K562 (cell line): ENCODE results near the gene TMTC2. TPM values are rescaled to one million over a fixed set of nuclear protein-coding genes. Genes with fewer than 3 reads are reported as not detected.
A peak's percentile ranks its signal among the peaks of the same experiment; 100 is the strongest.

Source experiments
- ATAC-seq: fragments of 200-7000 bp; cut with Tn5 transposase; 3 replicates; pipeline ENCODE4 v1.9.1; 2020; ENCODE audit warnings: moderate library complexity
- BruUV-seq: library from RNA; stranded (reverse); fragments of 400-500 nt; replicated peaks from 2 replicates; lab custom pipeline; 2021; lab: Mats Ljungman, UMichigan
- CTCF ChIA-PET: fragments of 300-600 bp; formaldehyde crosslinking; extraction: SDS; loops from one replicate; lab custom pipeline; 2021; ENCODE audit warnings: low intra/inter-chr PET ratio; lab: Yijun Ruan, JAX
- POLR2A ChIA-PET: fragments of 300-600, 350-650 bp; sonication (Branson Sonifier 250); formaldehyde crosslinking; extraction: SDS; loops from one replicate; lab custom pipeline; 2021; ENCODE audit warnings: antibody characterized with exemption, inconsistent platforms; lab: Yijun Ruan, JAX
- DNase-seq, 4 experiments: peaks; one replicate each; pipeline versions ENCODE4 v3.0.0 to v3.0.0-alpha.2; 2011 to 2018; ENCODE audit warnings: low spot score in 3 of 4, mixed read lengths in 3 of 4; ENCODE audit errors: extremely low read depth in 1 of 4
- FAIRE-seq: peaks from 2 replicates; lab custom pipeline; 2011; peaks lifted over from hg19 to GRCh38; lab: Jason Lieb, UNC
- H2AFZ ChIP-seq: 2 replicates; pipeline ENCODE4 v1.6.0; 2011; ENCODE audit warnings: low read depth, low read length, control low read depth, inconsistent platforms
- H3K27ac ChIP-seq: fragments of 200-600 bp; 3 replicates; pipeline ENCODE4 v1.8.0; 2011; ENCODE audit warnings: low read depth, mild to moderate bottlenecking, control low read depth, inconsistent platforms, low read length, moderate library complexity, mixed read lengths; ENCODE audit errors: extremely low read depth
- H3K27me3 ChIP-seq, 2 experiments: fragments of 300-600 bp in 1 of 2; 2 replicates in 1 of 2; 3 replicates in 1 of 2; pipeline versions ENCODE4 v1.6.0 to v1.8.0; 2011; ENCODE audit warnings: inconsistent platforms in 2 of 2, low read length in 2 of 2, mild to moderate bottlenecking in 1 of 2, mixed read lengths in 1 of 2, moderate library complexity in 1 of 2; ENCODE audit not compliant: control insufficient read depth in 2 of 2, insufficient read depth in 2 of 2
- H3K36me3 ChIP-seq: fragments of 300-600 bp; 3 replicates; pipeline ENCODE4 v1.8.0; 2011; ENCODE audit warnings: mild to moderate bottlenecking, low read length, inconsistent platforms; ENCODE audit not compliant: control insufficient read depth, insufficient read depth
- H3K4me1 ChIP-seq, 2 experiments: fragments of 200-600 bp in 1 of 2; replicated peaks in 1 of 2; 2 replicates in 1 of 2; 3 replicates in 1 of 2; pipeline versions ENCODE4 v1.5.1 to v1.8.0; 2011; ENCODE audit warnings: inconsistent platforms in 2 of 2, low read length in 2 of 2, mild to moderate bottlenecking in 1 of 2, mixed read lengths in 1 of 2, moderate library complexity in 1 of 2; ENCODE audit not compliant: control insufficient read depth in 2 of 2, insufficient read depth in 2 of 2
- H3K4me2 ChIP-seq: 2 replicates; pipeline ENCODE4 v1.6.1; 2011; ENCODE audit warnings: low read length, control low read depth, inconsistent platforms, mixed read lengths; ENCODE audit not compliant: insufficient read depth
- H3K4me3 ChIP-seq: fragments of 200-600 bp; sonication (generic), shearing (Covaris generic); 2 replicates; pipeline ENCODE4 v1.5.1; 2016; ENCODE audit warnings: control low read depth, inconsistent platforms
- H3K79me2 ChIP-seq: fragments of 200-600 bp; 3 replicates; pipeline ENCODE4 v1.8.0; 2011; ENCODE audit warnings: low read length, inconsistent platforms; ENCODE audit not compliant: control insufficient read depth, insufficient read depth
- H3K9ac ChIP-seq, 2 experiments: 2 replicates each; pipeline versions ENCODE4 v1.6.0 to v1.6.1; 2011; ENCODE audit warnings: low read depth in 2 of 2, low read length in 2 of 2, control low read depth in 1 of 2, inconsistent platforms in 1 of 2, mild to moderate bottlenecking in 1 of 2, mixed read lengths in 1 of 2; ENCODE audit not compliant: insufficient read depth in 1 of 2
- H3K9me1 ChIP-seq: one replicate; pipeline ENCODE4 v1.6.0; 2011; ENCODE audit warnings: inconsistent platforms, mild to moderate bottlenecking, low read length, moderate library complexity; ENCODE audit not compliant: control insufficient read depth, insufficient read depth
- H3K9me3 ChIP-seq: replicated peaks from 2 replicates; pipeline ENCODE4 v1.5.1; 2011; ENCODE audit warnings: low read depth, low read length, inconsistent platforms; ENCODE audit not compliant: control insufficient read depth, insufficient read depth
- H4K20me1 ChIP-seq: replicated peaks from 2 replicates; pipeline ENCODE4 v1.6.1; 2011; ENCODE audit warnings: low read length, inconsistent platforms, mixed read lengths; ENCODE audit not compliant: control insufficient read depth, insufficient read depth
- CEBPG ChIP-seq, 3 experiments: fragments of 200-800 bp in 1 of 3; sonication (Bioruptor generic) in 1 of 3; sonication (generic) in 1 of 3; formaldehyde crosslinking in 1 of 3; IDR thresholded peaks in 2 of 3; conservative IDR thresholded peaks in 1 of 3; 2 replicates each; pipeline versions ENCODE4 v1.6.1 to v1.8.0; 2016 to 2022; ENCODE audit warnings: missing compliant biosample characterization in 2 of 3, missing genetic modification characterization in 2 of 3, mild to moderate bottlenecking in 1 of 3, missing genetic modification reagents in 1 of 3
- CHD1 ChIP-seq: fragments of 200-600 bp; sonication (generic); IDR thresholded peaks from one replicate; pipeline ENCODE4 v1.6.1; 2012; ENCODE audit warnings: mild to moderate bottlenecking, moderate library complexity, low read length, inconsistent platforms
- CREBBP ChIP-seq: IDR thresholded peaks from one replicate; pipeline ENCODE4 v1.6.1; 2012; ENCODE audit warnings: low read depth, mild to moderate bottlenecking, control low read depth, inconsistent platforms, low read length
- CXXC5 ChIP-seq: fragments of 250-450 bp; sonication (Bioruptor Pico); IDR thresholded peaks from 2 replicates; pipeline ENCODE4 v1.8.0; 2022; ENCODE audit warnings: inconsistent platforms, mild to moderate bottlenecking, moderate library complexity
- HLTF ChIP-seq: fragments of 450-650 bp; IDR thresholded peaks from 2 replicates; pipeline ENCODE4 v1.6.1; 2016
- MCM7 ChIP-seq, 2 experiments: fragments of 450-650 bp; IDR thresholded peaks; 2 replicates each; pipeline ENCODE4 v1.6.1; 2016 to 2018
- NFIX ChIP-seq: fragments of 250-450 bp; sonication (Bioruptor Pico); IDR thresholded peaks from 2 replicates; pipeline ENCODE4 v1.4.0; 2020; ENCODE audit warnings: low read depth, mild to moderate bottlenecking, moderate library complexity
- NUFIP1 ChIP-seq: fragments of 450-650 bp; IDR thresholded peaks from 2 replicates; pipeline ENCODE4 v1.6.1; 2018; ENCODE audit not compliant: partially characterized antibody
- PRPF4 ChIP-seq: fragments of 200-400 bp; formaldehyde crosslinking; IDR thresholded peaks from one replicate; pipeline ENCODE4 v1.6.1; 2017; ENCODE audit warnings: low read length, low read depth, mild to moderate bottlenecking; ENCODE audit not compliant: insufficient read depth, poor library complexity, severe bottlenecking
- RBM25 ChIP-seq: fragments of 200-400 bp; formaldehyde crosslinking; IDR thresholded peaks from 2 replicates; pipeline ENCODE4 v1.6.1; 2018; ENCODE audit warnings: low read length, low read depth, moderate library complexity; ENCODE audit not compliant: severe bottlenecking
- TFAM ChIP-seq: fragments of 250-450 bp; sonication (Bioruptor Pico); conservative IDR thresholded peaks from 2 replicates; pipeline ENCODE4 v1.5.0; 2021; ENCODE audit warnings: mild to moderate bottlenecking, moderate library complexity
- WHSC1 ChIP-seq: IDR thresholded peaks from one replicate; pipeline ENCODE4 v1.6.1; 2012; ENCODE audit warnings: low read length, control low read depth, inconsistent platforms
- ZNF24 ChIP-seq: fragments of 450-650 bp; IDR thresholded peaks from 2 replicates; pipeline ENCODE4 v1.6.1; 2016
- ZNF398 ChIP-seq: fragments of 250-450 bp; sonication (Bioruptor Pico); IDR thresholded peaks from 2 replicates; pipeline ENCODE4 v1.8.0; 2021; ENCODE audit warnings: moderate library complexity, mild to moderate bottlenecking, inconsistent platforms
- ZNF408 ChIP-seq: fragments of 250-450 bp; sonication (Bioruptor Pico); IDR thresholded peaks from 2 replicates; pipeline ENCODE4 v1.4.0; 2020; ENCODE audit warnings: low read depth, mild to moderate bottlenecking, moderate library complexity
- WGBS: fragments of 100-300 bp; shearing (Covaris generic); methylation state at CpG from one replicate; pipeline ENCODE4 v1.1.6; 2016; ENCODE audit warnings: low coverage, mixed read lengths; ENCODE audit not compliant: insufficient coverage; ENCODE audit errors: missing lambda C conversion rate; 5-methylcytosine and 5-hydroxymethylcytosine counted together
- in situ Hi-C: fragments of 300-500 bp; cut with MboI; formaldehyde crosslinking; loops from 4 replicates; pipeline ENCODE4 v1.15.0; 2018; ENCODE audit warnings: inconsistent platforms, mixed read lengths
- intact Hi-C: fragments of 100-400 bp; cut with micrococcal nuclease; formaldehyde crosslinking; loops from 2 replicates; pipeline ENCODE4 v1.14.2; 2022
- polyA plus RNA-seq, 8 experiments: library from polyadenylated mRNA; depleted of rRNA in 4 of 8; stranded (reverse) in 5 of 8; unstranded in 3 of 8; fragments of >200 nt; fragmentation: Nextera tagmentation in 2 of 8; fragmentation: Illumina TruSeq in 1 of 8; extraction: Ambion mirVana in 2 of 8; extraction: Trizol in 1 of 8; gene quantifications; 2 replicates each; pipeline versions ENCODE4 v1.2.1 to v1.2.3, GENCODE V29; 2011 to 2014; ENCODE audit warnings: inconsistent platforms in 1 of 8, missing spikeins in 1 of 8
- total RNA-seq, 7 experiments: library from RNA; depleted of rRNA in 6 of 7; stranded (reverse); fragments of >200 nt in 6 of 7; fragmentation: Illumina TruSeq in 2 of 7; extraction: Trizol in 2 of 7; gene quantifications; 2 replicates each; pipeline versions ENCODE4 v1.2.1 to v1.2.3, GENCODE V29; 2011 to 2021; ENCODE audit warnings: low replicate concordance in 1 of 7
- TF ChIP-seq, protein P1 (sequence below), 2 experiments: fragments of 450-650 bp in 1 of 2; sonication (generic) in 1 of 2; formaldehyde crosslinking; conservative IDR thresholded peaks; 2 replicates each; pipeline versions ENCODE4 v1.4.0 to v1.8.1; 2020 to 2022; ENCODE audit warnings: mild to moderate bottlenecking in 1 of 2, missing genetic modification reagents in 1 of 2

TMTC2 gene
- total and polyA plus RNA-seq, 9 of the 15 experiments (the other 6 are each of a cell fraction or from before 2014, with no cell fraction given), result 0.29 to 1.1 (median 0.55) TPM

- no peak for TF ChIP-seq ZNF398 (CRISPR knock-in tag)
- no peak for TF ChIP-seq RBM25
- no peak for TF ChIP-seq WHSC1
- no peak for TF ChIP-seq NFIX
- TF ChIP-seq CXXC5 (CRISPR knock-in tag), result no peak
- no peak for TF ChIP-seq ZNF408 (CRISPR knock-in tag)
- no peak for TF ChIP-seq NUFIP1
Observed at GRCh38 chr12:83018088-83018487, 331.4 kb downstream of the TMTC2 start (continued).

DNA sequence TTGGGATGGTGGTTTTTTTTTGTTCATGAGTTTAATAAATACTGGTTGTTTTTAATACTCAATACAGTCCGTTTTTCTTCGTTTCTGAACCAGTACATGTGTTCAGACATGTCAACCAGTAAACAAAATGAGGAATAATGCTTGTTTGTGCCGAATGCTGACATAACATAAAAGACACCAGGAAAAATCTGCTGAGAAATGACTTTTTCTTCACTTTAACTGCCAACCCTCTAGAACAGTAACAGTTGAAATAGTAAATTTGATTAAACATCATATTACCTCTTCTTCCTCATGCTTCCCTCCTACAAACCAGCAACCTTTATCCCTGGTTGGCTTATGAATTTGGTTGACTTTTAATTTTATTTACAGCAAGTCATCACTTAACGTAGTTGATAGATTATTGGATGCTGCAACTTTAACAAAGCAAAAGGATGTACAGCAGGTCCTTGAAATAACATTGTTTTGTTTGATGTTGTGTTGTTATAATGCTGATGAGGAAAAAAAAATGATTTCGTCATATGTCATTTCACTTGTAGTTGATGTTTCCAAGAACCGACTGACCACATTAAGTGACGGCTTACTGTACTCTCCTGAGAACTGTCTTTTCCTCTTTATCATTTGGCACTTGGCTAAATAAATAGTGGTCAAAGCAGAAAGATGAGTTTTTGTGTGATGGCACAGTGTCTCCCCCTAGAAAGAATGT lies 340.5 kb downstream of the TMTC2 start:
- peak; percentile 29 for FAIRE-seq
- H2AFZ ChIP-seq, result peak overlapping the region; percentile 17; the same call in 1 of the 2 replicates
- H3K4me1 ChIP-seq, result no peaks in the 10 kb centered on the region
- no peak overlapping the region for H3K27ac ChIP-seq
- H3K79me2 ChIP-seq, result no peaks in the 10 kb centered on the region
- CTCF ChIA-PET, result no interaction called here
- H3K9me3 ChIP-seq, result no peaks in the 10 kb centered on the region
- no peak overlapping the region for H3K4me3 ChIP-seq
- no peaks in the 10 kb centered on the region for H3K36me3 ChIP-seq
- no peak overlapping the region for H3K4me2 ChIP-seq
- in situ Hi-C loops (no loop called here), intact Hi-C loops (no loop called here)
- no peaks in the 10 kb centered on the region for H4K20me1 ChIP-seq
- H3K9me1 ChIP-seq, result no peaks in the 10 kb centered on the region
- WGBS, result 21% methylated on average over 7 of the region's 7 CpGs
- POLR2A ChIA-PET, result no interaction called here
- H3K9ac ChIP-seq, result no peak overlapping the region
- H3K27me3 ChIP-seq, result no peaks in the 10 kb centered on the region
- ATAC-seq, result no peak
- DNase-seq, result no peak
- BruUV-seq, result no TSS peak
- TF ChIP-seq CHD1 (no peak), MCM7 (IDR thresholded peaks at IDR 0.05) (no peak), PRPF4 (no peak), HLTF (no peak), ZNF24 (no peak), CREBBP (no peak), CEBPG (CRISPR knock-in tag; IDR thresholded peaks at IDR 0.05) (no peak), CEBPG (tag; conservative IDR thresholded peaks at IDR 0.05 in 1 of 2, IDR thresholded peaks at IDR 0.05 in 1 of 2) (peak in 1 of 2 experiments; percentile 69; a peak in 2 of 4 replicates), TFAM (no peak)
- TF ChIP-seq, protein P1, sequence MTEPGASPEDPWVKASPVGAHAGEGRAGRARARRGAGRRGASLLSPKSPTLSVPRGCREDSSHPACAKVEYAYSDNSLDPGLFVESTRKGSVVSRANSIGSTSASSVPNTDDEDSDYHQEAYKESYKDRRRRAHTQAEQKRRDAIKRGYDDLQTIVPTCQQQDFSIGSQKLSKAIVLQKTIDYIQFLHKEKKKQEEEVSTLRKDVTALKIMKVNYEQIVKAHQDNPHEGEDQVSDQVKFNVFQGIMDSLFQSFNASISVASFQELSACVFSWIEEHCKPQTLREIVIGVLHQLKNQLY (CRISPR knock-in tag; conservative IDR thresholded peaks at IDR 0.05), result no peak
